ENCODE data around the gene KREMEN1.

GRCh38 chr22:29193021-29193420 lies 120.2 kb downstream of the KREMEN1 start:
- no peak for TF ChIP-seq CTCF (IDR thresholded peaks at IDR 0.05 in 2 of 3, conservative IDR thresholded peaks at IDR 0.05 in 1 of 3; ENCODE audit: borderline replicate concordance in 1 of 3, insufficient read depth in 1 of 3, low read depth in 2 of 3, low read length in 2 of 3)
- TF ChIP-seq POLR2AphosphoS5 (IDR thresholded peaks at IDR 0.05; ENCODE audit: low read depth, low read length) = no peak
- no peak for TF ChIP-seq ZBTB33 (IDR thresholded peaks at IDR 0.05; ENCODE audit: extremely low read depth, insufficient replicate concordance, low read length)
- no peak for TF ChIP-seq REST (IDR thresholded peaks at IDR 0.05; ENCODE audit: low read depth)
- no peak for TF ChIP-seq TCF7L2 (IDR thresholded peaks at IDR 0.05; ENCODE audit: borderline replicate concordance, extremely low read depth, insufficient read depth, insufficient read length)
- no peak for TF ChIP-seq ELF1 (IDR thresholded peaks at IDR 0.05; ENCODE audit: borderline replicate concordance, low read depth)
- no peak for TF ChIP-seq ZFX (IDR thresholded peaks at IDR 0.05)
- no peak for TF ChIP-seq POLR2A (IDR thresholded peaks at IDR 0.05; ENCODE audit: borderline replicate concordance, extremely low read depth, insufficient read depth, insufficient read length)
- TF ChIP-seq RAD21 (IDR thresholded peaks at IDR 0.05; ENCODE audit: low read depth) = no peak
